K562 (cell line): Measurements from ENCODE around the gene PIP4K2C. TPM values are rescaled to one million over a fixed set of nuclear protein-coding genes. Genes with fewer than 3 reads are reported as not detected.

Source experiments
- ARID3B ChIP-seq: fragments of 250-450 bp; sonication (Bioruptor Pico); IDR thresholded peaks from 2 replicates; pipeline ENCODE4 v1.4.0; 2020; ENCODE audit warnings: borderline replicate concordance
- BACH1 ChIP-seq: fragments of 200-800 bp; sonication (Bioruptor generic); IDR thresholded peaks from 2 replicates; pipeline ENCODE4 v1.6.1; 2016; ENCODE audit warnings: missing genetic modification characterization, missing compliant biosample characterization
- BRCA1 ChIP-seq, 2 experiments: fragments of 450-650 bp in 1 of 2; sonication (generic) in 1 of 2; formaldehyde crosslinking in 1 of 2; IDR thresholded peaks; 2 replicates each; pipeline versions ENCODE4 v1.5.0 to v1.6.1; 2017 to 2020; ENCODE audit warnings: mild to moderate bottlenecking in 1 of 2, missing genetic modification reagents in 1 of 2
- CBX3 ChIP-seq, 2 experiments: IDR thresholded peaks; 1 replicate in 1 of 2; 2 replicates in 1 of 2; pipeline ENCODE4 v1.6.1; 2012; ENCODE audit warnings: inconsistent platforms in 2 of 2, low read length in 2 of 2, borderline replicate concordance in 1 of 2, control low read depth in 1 of 2
- CTCF ChIP-seq, 3 experiments: IDR thresholded peaks in 2 of 3; conservative IDR thresholded peaks in 1 of 3; 2 replicates each; pipeline ENCODE4 v1.5.1; 2011 to 2012; ENCODE audit warnings: low read length in 3 of 3, mild to moderate bottlenecking in 3 of 3, control low read depth in 2 of 3, improper control_type of control experiment in 1 of 3, inconsistent platforms in 1 of 3, low read depth in 1 of 3, mixed read lengths in 1 of 3, moderate library complexity in 1 of 3; ENCODE audit not compliant: insufficient read depth in 2 of 3
- HDAC1 ChIP-seq, 2 experiments: fragments of 450-650 bp; IDR thresholded peaks; 2 replicates each; pipeline ENCODE4 v1.6.1; 2016 to 2017; ENCODE audit warnings: inconsistent platforms in 1 of 2, mild to moderate bottlenecking in 1 of 2, moderate library complexity in 1 of 2
- JUND ChIP-seq, 2 experiments: IDR thresholded peaks; 2 replicates in 1 of 2; 3 replicates in 1 of 2; pipeline ENCODE4 v1.6.1; 2011; ENCODE audit warnings: borderline replicate concordance in 2 of 2, low read depth in 2 of 2, low read length in 2 of 2, improper control_type of control experiment in 1 of 2, missing biosample characterization in 1 of 2, missing genetic modification characterization in 1 of 2, missing genetic modification reagents in 1 of 2
- MEF2D ChIP-seq: conservative IDR thresholded peaks from 2 replicates; pipeline ENCODE4 v1.6.1; 2016; ENCODE audit warnings: low read depth, missing genetic modification characterization, missing compliant biosample characterization
- NFE2 ChIP-seq: IDR thresholded peaks from 2 replicates; pipeline ENCODE4 v1.6.1; 2014; ENCODE audit warnings: antibody characterized with exemption, low read depth
- NR2C1 ChIP-seq, 2 experiments: fragments of 450-650 bp; IDR thresholded peaks; 2 replicates each; pipeline ENCODE4 v1.6.1; 2017; ENCODE audit warnings: mild to moderate bottlenecking in 2 of 2, antibody characterized with exemption in 1 of 2, inconsistent platforms in 1 of 2, missing compliant biosample characterization in 1 of 2, missing genetic modification characterization in 1 of 2
- RCOR1 ChIP-seq, 2 experiments: IDR thresholded peaks; 2 replicates each; pipeline ENCODE4 v1.6.1; 2012; ENCODE audit warnings: low read depth in 2 of 2, low read length in 2 of 2, borderline replicate concordance in 1 of 2, improper control_type of control experiment in 1 of 2
- SIN3B ChIP-seq: fragments of 450-650 bp; IDR thresholded peaks from 2 replicates; pipeline ENCODE4 v1.6.1; 2017; ENCODE audit warnings: low read depth, mild to moderate bottlenecking, moderate library complexity
- SMARCC2 ChIP-seq: fragments of 450-650 bp; IDR thresholded peaks from 2 replicates; pipeline ENCODE4 v1.6.1; 2017; ENCODE audit warnings: antibody characterized with exemption, moderate library complexity, mild to moderate bottlenecking, low read depth
- STAT6 ChIP-seq: sonication (generic); formaldehyde crosslinking; IDR thresholded peaks from 2 replicates; pipeline ENCODE4 v1.8.1; 2023; ENCODE audit warnings: mild to moderate bottlenecking, missing genetic modification reagents
- YY1 ChIP-seq, 3 experiments: IDR thresholded peaks; 2 replicates each; pipeline ENCODE4 v1.6.1; 2011; ENCODE audit warnings: low read length in 2 of 3, mild to moderate bottlenecking in 2 of 3, moderate library complexity in 2 of 3, borderline replicate concordance in 1 of 3, control low read depth in 1 of 3, low read depth in 1 of 3; ENCODE audit not compliant: insufficient read depth in 3 of 3, insufficient replicate concordance in 2 of 3, control insufficient read depth in 1 of 3, insufficient read length in 1 of 3; ENCODE audit errors: extremely low read depth in 1 of 3
- ZNF12 ChIP-seq: sonication (generic); formaldehyde crosslinking; IDR thresholded peaks from 2 replicates; pipeline ENCODE4 v1.4.0; 2020; ENCODE audit warnings: mild to moderate bottlenecking, missing genetic modification reagents
- ZNF263 ChIP-seq: sonication (generic); formaldehyde crosslinking; IDR thresholded peaks from 2 replicates; pipeline ENCODE4 v1.8.0; 2022; ENCODE audit warnings: mild to moderate bottlenecking, missing genetic modification reagents, borderline replicate concordance
- polyA plus RNA-seq, 8 experiments: library from polyadenylated mRNA; depleted of rRNA in 4 of 8; stranded (reverse) in 5 of 8; unstranded in 3 of 8; fragments of >200 nt; fragmentation: Nextera tagmentation in 2 of 8; fragmentation: Illumina TruSeq in 1 of 8; extraction: Ambion mirVana in 2 of 8; extraction: Trizol in 1 of 8; gene quantifications; 2 replicates each; pipeline versions ENCODE4 v1.2.1 to v1.2.3, GENCODE V29; 2011 to 2014; ENCODE audit warnings: inconsistent platforms in 1 of 8, missing spikeins in 1 of 8
- total RNA-seq, 7 experiments: library from RNA; depleted of rRNA in 6 of 7; stranded (reverse); fragments of >200 nt in 6 of 7; fragmentation: Illumina TruSeq in 2 of 7; extraction: Trizol in 2 of 7; gene quantifications; 2 replicates each; pipeline versions ENCODE4 v1.2.1 to v1.2.3, GENCODE V29; 2011 to 2021; ENCODE audit warnings: low replicate concordance in 1 of 7

Gene PIP4K2C
- total and polyA plus RNA-seq, 9 of the 15 experiments (the other 6 are each of a cell fraction or from before 2014, with no cell fraction given), result 9.0 to 41.4 (median 18.3) TPM

GRCh38 chr12:57545809-57546437, 45.1 kb upstream of the PIP4K2C start (continued):
- TF ChIP-seq STAT6 (CRISPR knock-in tag), result no peak
- TF ChIP-seq CBX3 (IDR thresholded peaks at IDR 0.05; ENCODE audit: borderline replicate concordance in 1 of 2, low read length in 2 of 2), result peak in 1 of 2 experiments; percentile 22; a peak in 1 of 3 replicates
- no peak for TF ChIP-seq BRCA1 (IDR thresholded peaks at IDR 0.05)
- TF ChIP-seq BRCA1 (CRISPR knock-in tag; IDR thresholded peaks at IDR 0.05), result 0 out of 2 replicates have a peak, but pooled peaks have one; percentile 65
- peak in 1 of 3 experiments; percentile 20 for TF ChIP-seq YY1 (IDR thresholded peaks at IDR 0.05; ENCODE audit: borderline replicate concordance in 1 of 3, control insufficient read depth in 1 of 3, extremely low read depth in 1 of 3, insufficient read depth in 3 of 3, insufficient read length in 1 of 3, insufficient replicate concordance in 2 of 3, low read depth in 1 of 3, low read length in 2 of 3)
- TF ChIP-seq RCOR1 (IDR thresholded peaks at IDR 0.05; ENCODE audit: borderline replicate concordance in 1 of 2, low read depth in 2 of 2, low read length in 2 of 2), result peak in 1 of 2 experiments; percentile 7; a peak in 1 of 4 replicates
- TF ChIP-seq BACH1, result no peak
- TF ChIP-seq NR2C1 (IDR thresholded peaks at IDR 0.05), result no peak
- TF ChIP-seq NR2C1 (tag; IDR thresholded peaks at IDR 0.05), result 0 out of 2 replicates have a peak, but pooled peaks have one; percentile 21
- no peak for TF ChIP-seq ZNF12 (CRISPR knock-in tag)
- TF ChIP-seq SIN3B, result no peak
- TF ChIP-seq JUND (IDR thresholded peaks at IDR 0.05; ENCODE audit: borderline replicate concordance, low read depth, low read length), result peak; percentile 28; the same call in 1 of the 2 replicates
- no peak; the same call in 2 of the 3 replicates for TF ChIP-seq JUND (tag; IDR thresholded peaks at IDR 0.05; ENCODE audit: borderline replicate concordance, low read depth, low read length)
- 0 out of 2 replicates have a peak, but pooled peaks have one; percentile 32 for TF ChIP-seq MEF2D (tag)
- TF ChIP-seq CTCF (IDR thresholded peaks at IDR 0.05 in 2 of 3, conservative IDR thresholded peaks at IDR 0.05 in 1 of 3; ENCODE audit: insufficient read depth in 2 of 3, low read depth in 1 of 3, low read length in 3 of 3), result no peak
- TF ChIP-seq ZNF263 (CRISPR knock-in tag), result peak; percentile 43; the same call in 1 of the 2 replicates
- TF ChIP-seq NFE2, result peak; percentile 25; the same call in 1 of the 2 replicates
- TF ChIP-seq ARID3B, result no peak
- TF ChIP-seq SMARCC2, result 0 out of 2 replicates have a peak, but pooled peaks have one; percentile 27
- TF ChIP-seq HDAC1 (IDR thresholded peaks at IDR 0.05), result peak in 1 of 2 experiments; percentile 37; a peak in 1 of 4 replicates
